ENCODE data around the gene HOXB2.

Gene HOXB2

GRCh38 chr17:48502312-48502711 lies 42.6 kb downstream of the HOXB2 start:
- H3K4me3 ChIP-seq (ENCODE audit: low read depth, low read length), result no peak overlapping the region
- DNase-seq (ENCODE audit: low read depth), result no peak
- no peak for TF ChIP-seq CTCF (IDR thresholded peaks at IDR 0.05; ENCODE audit: low read depth, low read length, missing control alignments)

- TF ChIP-seq CTCF (IDR thresholded peaks at IDR 0.05; ENCODE audit: low read depth, low read length, missing control alignments), result no peak
Observed at GRCh38 chr17:48500435-48501426, 44.2 kb downstream of the HOXB2 start.

GRCh38 chr17:48499735-48500434 lies 45.0 kb downstream of the HOXB2 start:
- TF ChIP-seq CTCF (IDR thresholded peaks at IDR 0.05; ENCODE audit: low read depth, low read length, missing control alignments), result no peak
- no peak overlapping the region for H3K4me3 ChIP-seq (ENCODE audit: low read depth, low read length)
- DNase-seq (ENCODE audit: low read depth), result no peak

More at GRCh38 chr17:48500435-48501426, 44.2 kb downstream of the HOXB2 start:
- DNase-seq (ENCODE audit: low read depth), result no peak
- H3K4me3 ChIP-seq (ENCODE audit: low read depth, low read length), result no peak overlapping the region

GRCh38 chr17:48499248-48499647 lies 45.7 kb downstream of the HOXB2 start:
- TF ChIP-seq CTCF (IDR thresholded peaks at IDR 0.05; ENCODE audit: low read depth, low read length, missing control alignments), result no peak
- no peak overlapping the region for H3K4me3 ChIP-seq (ENCODE audit: low read depth, low read length)
- no peak for DNase-seq (ENCODE audit: low read depth)

GRCh38 chr17:48498164-48498850 lies 46.6 kb downstream of the HOXB2 start:
- H3K4me3 ChIP-seq (ENCODE audit: low read depth, low read length), result no peak overlapping the region
- DNase-seq (ENCODE audit: low read depth), result no peak
- no peak for TF ChIP-seq CTCF (IDR thresholded peaks at IDR 0.05; ENCODE audit: low read depth, low read length, missing control alignments)

GRCh38 chr17:48497103-48497502 lies 47.8 kb downstream of the HOXB2 start:
- no peak for DNase-seq (ENCODE audit: low read depth)
- no peak overlapping the region for H3K4me3 ChIP-seq (ENCODE audit: low read depth, low read length)
- no peak for TF ChIP-seq CTCF (IDR thresholded peaks at IDR 0.05; ENCODE audit: low read depth, low read length, missing control alignments)

Data from GM12864 (cell line).